ENCODE measurements around the gene KIF21A. TPM values are rescaled to one million over a fixed set of nuclear protein-coding genes. Genes with fewer than 3 reads are reported as not detected.
A peak's percentile ranks its signal among the peaks of the same experiment; 100 is the strongest.

Gene KIF21A
- total and polyA plus RNA-seq, 2 of the 13 experiments (the other 11 are each of a cell fraction or from before 2014, with no cell fraction given) = 20.6 to 39.7 TPM

GRCh38 chr12:39442831-39443080 lies 164 bp downstream of the KIF21A start (continued):
- TF ChIP-seq TRIM24 (CRISPR knock-in tag; IDR thresholded peaks at IDR 0.05) (no peak), EEA1 (CRISPR knock-in tag; IDR thresholded peaks at IDR 0.05; ENCODE audit: borderline replicate concordance) (0 out of 2 replicates have a peak, but pooled peaks have one; percentile 45), ZNF431 (CRISPR knock-in tag; IDR thresholded peaks at IDR 0.05; ENCODE audit: borderline replicate concordance, low read depth) (no peak), ZNF562 (CRISPR knock-in tag; IDR thresholded peaks at IDR 0.05; ENCODE audit: borderline replicate concordance) (no peak), THAP8 (CRISPR knock-in tag; IDR thresholded peaks at IDR 0.05; ENCODE audit: borderline replicate concordance) (no peak), ZNF770 (CRISPR knock-in tag; IDR thresholded peaks at IDR 0.05) (0 out of 2 replicates have a peak, but pooled peaks have one; percentile 52), NR2F1 (CRISPR knock-in tag; IDR thresholded peaks at IDR 0.05) (no peak), HOXA7 (CRISPR knock-in tag; IDR thresholded peaks at IDR 0.05) (no peak), SNRNP70 (IDR thresholded peaks at IDR 0.05; ENCODE audit: low read depth, low read length) (no peak), FOXP4 (CRISPR knock-in tag; IDR thresholded peaks at IDR 0.05) (no peak), PLSCR1 (CRISPR knock-in tag; IDR thresholded peaks at IDR 0.05; ENCODE audit: borderline replicate concordance) (no peak), ELF1 (CRISPR knock-in tag; IDR thresholded peaks at IDR 0.05) (no peak), ZNF33A (CRISPR knock-in tag; IDR thresholded peaks at IDR 0.05; ENCODE audit: borderline replicate concordance) (no peak), KLF6 (CRISPR knock-in tag; IDR thresholded peaks at IDR 0.05) (0 out of 2 replicates have a peak, but pooled peaks have one; percentile 9), ZBTB4 (CRISPR knock-in tag; IDR thresholded peaks at IDR 0.05; ENCODE audit: borderline replicate concordance) (no peak), ZFP36L2 (CRISPR knock-in tag; IDR thresholded peaks at IDR 0.05) (no peak), HDAC2 (CRISPR knock-in tag; IDR thresholded peaks at IDR 0.05) (no peak; the same call in 1 of the 2 replicates), ADNP (CRISPR knock-in tag; IDR thresholded peaks at IDR 0.05) (no peak), ZMAT5 (CRISPR knock-in tag; IDR thresholded peaks at IDR 0.05; ENCODE audit: borderline replicate concordance, low read depth) (no peak), PBX2 (CRISPR knock-in tag; IDR thresholded peaks at IDR 0.05) (no peak)
